HepG2 (cell line): Measurements from ENCODE around the gene EFCAB11.

Experiments
- ATF7 ChIP-seq, 2 experiments: fragments of 450-650 bp in 1 of 2; sonication (generic) in 1 of 2; formaldehyde crosslinking in 1 of 2; IDR thresholded peaks; 2 replicates each; pipeline versions ENCODE4 v1.4.0 to v1.6.1; 2016 to 2020; ENCODE audit warnings: antibody characterized with exemption in 1 of 2, mild to moderate bottlenecking in 1 of 2, missing genetic modification reagents in 1 of 2
- CTCF ChIP-seq: sonication (generic); formaldehyde crosslinking; IDR thresholded peaks from 2 replicates; pipeline ENCODE4 v1.5.0; 2020; ENCODE audit warnings: mild to moderate bottlenecking, missing genetic modification reagents, moderate library complexity
- NR1H2 ChIP-seq: sonication (generic); formaldehyde crosslinking; IDR thresholded peaks from 2 replicates; pipeline ENCODE4 v1.8.1; 2022; ENCODE audit warnings: low read depth, missing genetic modification reagents, borderline replicate concordance
- POLR2A ChIP-seq, 2 experiments: IDR thresholded peaks; 2 replicates each; pipeline ENCODE4 v1.6.1; 2011; ENCODE audit warnings: low read depth in 2 of 2, low read length in 2 of 2, mild to moderate bottlenecking in 1 of 2, moderate library complexity in 1 of 2; ENCODE audit not compliant: insufficient read depth in 1 of 2
- POLR2AphosphoS5 ChIP-seq: IDR thresholded peaks from 2 replicates; pipeline ENCODE4 v1.6.1; 2012; ENCODE audit warnings: low read depth, low read length
- PRDM15 ChIP-seq: sonication (generic); formaldehyde crosslinking; IDR thresholded peaks from 2 replicates; pipeline ENCODE4 v1.4.0; 2020; ENCODE audit warnings: missing genetic modification reagents
- REST ChIP-seq, 2 experiments: IDR thresholded peaks; 2 replicates each; pipeline ENCODE4 v1.6.1; 2011 to 2012; ENCODE audit warnings: low read length in 2 of 2, borderline replicate concordance in 1 of 2, low read depth in 1 of 2, mild to moderate bottlenecking in 1 of 2, moderate library complexity in 1 of 2
- TBP ChIP-seq: sonication (generic); formaldehyde crosslinking; IDR thresholded peaks from 2 replicates; pipeline ENCODE4 v1.5.0; 2020; ENCODE audit warnings: missing genetic modification reagents
- ZNF121 ChIP-seq: sonication (generic); formaldehyde crosslinking; IDR thresholded peaks from 2 replicates; pipeline ENCODE4 v1.5.0; 2020; ENCODE audit warnings: mild to moderate bottlenecking, missing genetic modification reagents
- ZNF274 ChIP-seq: sonication (generic); formaldehyde crosslinking; IDR thresholded peaks from 2 replicates; pipeline ENCODE4 v1.5.1; 2020; ENCODE audit warnings: mild to moderate bottlenecking, missing genetic modification reagents
- ZNF558 ChIP-seq: sonication (generic); formaldehyde crosslinking; IDR thresholded peaks from 2 replicates; pipeline ENCODE4 v1.9.0; 2022; ENCODE audit warnings: mild to moderate bottlenecking, missing genetic modification reagents, borderline replicate concordance

DNA sequence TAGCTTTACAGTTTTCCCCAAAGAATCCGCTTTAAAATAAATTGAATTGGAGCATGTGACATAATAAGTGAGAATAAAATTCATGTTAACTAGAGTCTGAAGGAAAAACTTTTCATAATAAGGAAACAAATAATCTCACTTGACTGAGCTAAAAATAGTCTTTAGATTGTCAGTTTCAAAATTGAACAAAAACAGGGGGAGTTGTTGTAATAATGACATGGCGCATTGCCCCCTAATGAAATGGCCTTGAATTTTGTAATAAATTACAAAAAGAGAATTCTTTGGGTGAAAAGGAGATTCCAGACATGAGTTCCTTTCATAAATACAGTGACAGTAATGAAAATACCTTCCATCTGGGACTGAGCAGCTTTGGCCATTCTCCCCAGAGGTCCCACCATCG is 178.6 kb downstream of the EFCAB11 start:
- TF ChIP-seq TBP (no peak), ZNF274 (CRISPR knock-in tag) (no peak), ATF7 (IDR thresholded peaks at IDR 0.05) (no peak), ATF7 (CRISPR knock-in tag; IDR thresholded peaks at IDR 0.05) (no peak), PRDM15 (CRISPR knock-in tag) (no peak), CTCF (CRISPR knock-in tag) (no peak), ZNF121 (CRISPR knock-in tag) (no peak), ZNF558 (CRISPR knock-in tag) (no peak), REST (IDR thresholded peaks at IDR 0.05; ENCODE audit: borderline replicate concordance in 1 of 2, low read depth in 1 of 2, low read length in 2 of 2) (no peak), POLR2A (IDR thresholded peaks at IDR 0.05; ENCODE audit: insufficient read depth in 1 of 2, low read depth in 2 of 2, low read length in 2 of 2) (no peak), POLR2AphosphoS5 (no peak), NR1H2 (no peak)
